Measurements from ENCODE around the gene EFNA2.

DNA sequence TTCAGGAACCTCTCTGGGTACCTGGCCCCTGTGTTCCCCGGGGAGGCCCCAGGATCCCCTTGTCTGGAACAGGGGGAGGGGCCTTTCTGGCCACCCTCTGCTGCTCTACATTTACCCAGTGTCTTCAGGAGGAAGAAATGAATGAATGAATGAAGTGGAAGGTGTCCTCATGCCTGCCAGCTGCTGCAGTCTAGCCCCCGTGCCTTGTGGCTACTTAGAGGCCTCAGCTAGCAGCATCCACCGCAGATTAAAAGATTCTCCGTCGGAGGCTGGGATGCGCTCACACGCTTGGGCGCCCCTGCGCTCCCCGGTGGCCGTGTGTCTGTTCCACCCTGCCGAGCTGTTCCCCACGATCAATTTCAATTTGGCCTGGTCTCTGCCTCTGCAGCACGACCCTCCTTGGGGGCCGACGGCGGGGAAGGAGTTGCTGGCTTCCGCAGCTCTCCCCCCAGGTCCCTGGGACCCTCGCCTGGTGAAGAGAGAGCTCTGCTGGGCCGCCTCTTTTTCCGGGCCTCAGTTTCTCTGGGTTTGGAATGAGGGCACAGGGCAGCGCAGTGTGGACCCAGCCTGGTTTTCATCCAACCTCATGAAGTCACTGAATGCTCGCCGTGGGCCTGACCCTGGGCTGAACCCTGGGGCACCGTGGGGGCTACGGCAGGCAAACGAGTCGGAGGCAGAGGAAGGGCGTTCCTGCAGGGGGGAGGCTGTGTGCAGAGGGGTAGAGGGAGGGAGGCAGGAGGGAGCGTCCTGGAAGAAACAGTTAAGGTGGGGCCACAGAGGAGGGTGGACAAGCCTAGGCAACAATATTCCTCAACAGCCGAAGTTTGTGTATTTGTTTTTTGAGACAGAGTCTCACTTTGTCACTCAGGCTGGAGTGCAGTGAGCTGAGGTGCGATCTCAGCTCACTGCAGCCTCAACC lies 28.3 kb downstream of the EFNA2 start:
- TF ChIP-seq, protein P1, sequence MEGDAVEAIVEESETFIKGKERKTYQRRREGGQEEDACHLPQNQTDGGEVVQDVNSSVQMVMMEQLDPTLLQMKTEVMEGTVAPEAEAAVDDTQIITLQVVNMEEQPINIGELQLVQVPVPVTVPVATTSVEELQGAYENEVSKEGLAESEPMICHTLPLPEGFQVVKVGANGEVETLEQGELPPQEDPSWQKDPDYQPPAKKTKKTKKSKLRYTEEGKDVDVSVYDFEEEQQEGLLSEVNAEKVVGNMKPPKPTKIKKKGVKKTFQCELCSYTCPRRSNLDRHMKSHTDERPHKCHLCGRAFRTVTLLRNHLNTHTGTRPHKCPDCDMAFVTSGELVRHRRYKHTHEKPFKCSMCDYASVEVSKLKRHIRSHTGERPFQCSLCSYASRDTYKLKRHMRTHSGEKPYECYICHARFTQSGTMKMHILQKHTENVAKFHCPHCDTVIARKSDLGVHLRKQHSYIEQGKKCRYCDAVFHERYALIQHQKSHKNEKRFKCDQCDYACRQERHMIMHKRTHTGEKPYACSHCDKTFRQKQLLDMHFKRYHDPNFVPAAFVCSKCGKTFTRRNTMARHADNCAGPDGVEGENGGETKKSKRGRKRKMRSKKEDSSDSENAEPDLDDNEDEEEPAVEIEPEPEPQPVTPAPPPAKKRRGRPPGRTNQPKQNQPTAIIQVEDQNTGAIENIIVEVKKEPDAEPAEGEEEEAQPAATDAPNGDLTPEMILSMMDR (IDR thresholded peaks at IDR 0.05), result no peak
- no peak for TF ChIP-seq POLR2A (IDR thresholded peaks at IDR 0.05)

Data from esophagus squamous epithelium (tissue), 4 donors.